SU-DHL-6 (cell line): ENCODE results near the gene SPDYE4.

Experiments
- H2AFZ ChIP-seq: fragments of 200-600 bp; sonication (generic); 2 replicates; pipeline ENCODE4 v1.6.1; 2014; ENCODE audit warnings: low read depth, mild to moderate bottlenecking, moderate library complexity, mixed read lengths, antibody characterized with exemption, low read length; ENCODE audit not compliant: severe bottlenecking
- H3F3A ChIP-seq: fragments of 200-600 bp; shearing (Covaris generic); 2 replicates; pipeline ENCODE4 v1.6.0; 2016; ENCODE audit warnings: antibody characterized with exemption, mild to moderate bottlenecking; ENCODE audit not compliant: insufficient read depth
- H3K27ac ChIP-seq: fragments of 200-600 bp; sonication (generic); 2 replicates; pipeline ENCODE4 v1.5.1; 2016; ENCODE audit warnings: low read depth, mild to moderate bottlenecking, low read length, moderate library complexity, mixed read lengths
- H3K27me3 ChIP-seq: fragments of 200-600 bp; sonication (generic), shearing (Covaris generic); 2 replicates; pipeline ENCODE4 v1.6.0; 2014; ENCODE audit warnings: mild to moderate bottlenecking, low read length
- H3K36me3 ChIP-seq: fragments of 200-600 bp; sonication (generic); 2 replicates; pipeline ENCODE4 v1.6.1; 2014; ENCODE audit warnings: mild to moderate bottlenecking, low read length, mixed read lengths
- H3K4me2 ChIP-seq: fragments of 300-600, 200-600 bp; shearing (Covaris generic), sonication (generic); 2 replicates; pipeline ENCODE4 v1.6.0; 2014; ENCODE audit warnings: low read length, low read depth, mild to moderate bottlenecking; ENCODE audit not compliant: poor library complexity, severe bottlenecking
- H3K4me3 ChIP-seq: fragments of 200-600 bp; sonication (generic); 2 replicates; pipeline ENCODE4 v1.5.1; 2014; ENCODE audit warnings: antibody characterized with exemption, low read length, mild to moderate bottlenecking, mixed read lengths; ENCODE audit not compliant: insufficient read depth, poor library complexity, severe bottlenecking
- H3K79me2 ChIP-seq: fragments of 200-600 bp; sonication (generic); 2 replicates; pipeline ENCODE4 v1.6.1; 2014; ENCODE audit warnings: mild to moderate bottlenecking, low read length, moderate library complexity; ENCODE audit not compliant: insufficient read depth
- H3K9ac ChIP-seq: fragments of 200-600 bp; sonication (generic); 2 replicates; pipeline ENCODE4 v1.7.0; 2014; ENCODE audit warnings: mild to moderate bottlenecking, low read length
- H3K9me2 ChIP-seq: fragments of 200-600 bp; sonication (generic); replicated peaks from 2 replicates; pipeline ENCODE4 v1.6.1; 2014; ENCODE audit warnings: low read length; ENCODE audit not compliant: insufficient read depth
- H3K9me3 ChIP-seq: fragments of 200-600 bp; sonication (generic); 2 replicates; pipeline ENCODE4 v1.6.1; 2014; ENCODE audit warnings: low read length, mixed read lengths; ENCODE audit not compliant: insufficient read depth
- H4K20me1 ChIP-seq: fragments of 200-600 bp; sonication (generic); 2 replicates; pipeline ENCODE4 v1.6.1; 2014; ENCODE audit warnings: low read depth, mild to moderate bottlenecking, antibody characterized with exemption, low read length, moderate library complexity, mixed read lengths
- EZH2phosphoT487 ChIP-seq: fragments of 200-600 bp; sonication (generic), shearing (Covaris generic); conservative IDR thresholded peaks from 2 replicates; pipeline ENCODE4 v1.6.1; 2018; ENCODE audit warnings: mild to moderate bottlenecking, antibody characterized with exemption, low read length, moderate library complexity, mixed read lengths
- TF ChIP-seq, protein P1 (sequence below): fragments of 200-600 bp; sonication (generic); IDR thresholded peaks from one replicate; pipeline ENCODE4 v1.5.1; 2017; ENCODE audit warnings: antibody characterized with exemption, mild to moderate bottlenecking, low read length, moderate library complexity; ENCODE audit not compliant: insufficient read depth, poor library complexity, severe bottlenecking

SPDYE4 gene

GRCh38 chr17:8797621-8798175 is 39.4 kb upstream of the SPDYE4 start:
- no peak overlapping the region for H2AFZ ChIP-seq
- H3K27ac ChIP-seq, result no peak overlapping the region
- H3K4me3 ChIP-seq, result no peak overlapping the region
- H4K20me1 ChIP-seq, result no peaks in the 10 kb centered on the region
- no peaks in the 10 kb centered on the region for H3K79me2 ChIP-seq
- no peak overlapping the region for H3K9ac ChIP-seq
- H3F3A ChIP-seq, result no peaks in the 10 kb centered on the region
- H3K4me2 ChIP-seq, result no peak overlapping the region
- H3K9me3 ChIP-seq, result no peaks in the 10 kb centered on the region
- TF ChIP-seq, protein P1, sequence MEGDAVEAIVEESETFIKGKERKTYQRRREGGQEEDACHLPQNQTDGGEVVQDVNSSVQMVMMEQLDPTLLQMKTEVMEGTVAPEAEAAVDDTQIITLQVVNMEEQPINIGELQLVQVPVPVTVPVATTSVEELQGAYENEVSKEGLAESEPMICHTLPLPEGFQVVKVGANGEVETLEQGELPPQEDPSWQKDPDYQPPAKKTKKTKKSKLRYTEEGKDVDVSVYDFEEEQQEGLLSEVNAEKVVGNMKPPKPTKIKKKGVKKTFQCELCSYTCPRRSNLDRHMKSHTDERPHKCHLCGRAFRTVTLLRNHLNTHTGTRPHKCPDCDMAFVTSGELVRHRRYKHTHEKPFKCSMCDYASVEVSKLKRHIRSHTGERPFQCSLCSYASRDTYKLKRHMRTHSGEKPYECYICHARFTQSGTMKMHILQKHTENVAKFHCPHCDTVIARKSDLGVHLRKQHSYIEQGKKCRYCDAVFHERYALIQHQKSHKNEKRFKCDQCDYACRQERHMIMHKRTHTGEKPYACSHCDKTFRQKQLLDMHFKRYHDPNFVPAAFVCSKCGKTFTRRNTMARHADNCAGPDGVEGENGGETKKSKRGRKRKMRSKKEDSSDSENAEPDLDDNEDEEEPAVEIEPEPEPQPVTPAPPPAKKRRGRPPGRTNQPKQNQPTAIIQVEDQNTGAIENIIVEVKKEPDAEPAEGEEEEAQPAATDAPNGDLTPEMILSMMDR, result no peak
- TF ChIP-seq EZH2phosphoT487, result no peak
- H3K36me3 ChIP-seq, result no peaks in the 10 kb centered on the region
- H3K9me2 ChIP-seq, result no peaks in the 10 kb centered on the region
- no peaks in the 10 kb centered on the region for H3K27me3 ChIP-seq

GRCh38 chr17:8794636-8795035 is 36.3 kb upstream of the SPDYE4 start:
- Histone ChIP-seq H3K79me2 (no peaks in the 10 kb centered on the region), H3K27me3 (no peaks in the 10 kb centered on the region), H3K9ac (no peak overlapping the region), H3K27ac (no peak overlapping the region), H3K4me3 (no peak overlapping the region), H4K20me1 (no peaks in the 10 kb centered on the region), H2AFZ (no peak overlapping the region), H3K36me3 (no peaks in the 10 kb centered on the region), H3K4me2 (no peak overlapping the region), H3K9me3 (no peaks in the 10 kb centered on the region), H3K9me2 (no peaks in the 10 kb centered on the region), H3F3A (no peaks in the 10 kb centered on the region)
- TF ChIP-seq, protein P1, result no peak
- no peak for TF ChIP-seq EZH2phosphoT487

DNA sequence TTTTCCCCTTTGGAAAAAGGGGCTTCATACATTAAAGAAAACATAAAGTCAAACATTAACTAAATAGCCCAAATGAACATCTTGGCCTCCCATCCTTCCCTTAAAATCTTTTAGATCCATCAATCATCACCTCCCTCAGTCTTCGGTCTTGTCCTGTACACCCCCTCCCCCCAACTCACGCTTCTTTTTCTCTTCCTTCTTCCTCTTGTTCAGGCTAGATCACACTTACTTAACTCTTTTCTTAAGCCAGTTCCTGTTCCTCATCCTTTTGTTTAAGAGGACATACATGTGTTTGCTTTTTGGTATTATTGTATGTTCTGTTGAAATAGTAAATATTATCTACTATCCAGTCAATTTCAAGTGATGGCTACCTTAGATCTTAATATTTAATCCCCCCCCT is 35.3 kb upstream of the SPDYE4 start:
- Histone ChIP-seq H2AFZ (no peak overlapping the region), H4K20me1 (no peaks in the 10 kb centered on the region), H3F3A (no peaks in the 10 kb centered on the region), H3K79me2 (no peaks in the 10 kb centered on the region), H3K9ac (no peak overlapping the region), H3K27me3 (no peaks in the 10 kb centered on the region), H3K27ac (no peak overlapping the region), H3K36me3 (no peaks in the 10 kb centered on the region), H3K9me3 (no peaks in the 10 kb centered on the region), H3K9me2 (no peaks in the 10 kb centered on the region), H3K4me3 (no peak overlapping the region), H3K4me2 (no peak overlapping the region)
- TF ChIP-seq EZH2phosphoT487, result no peak
- TF ChIP-seq, protein P1, result no peak
